NCI-H1105 (cell line): Measurements from ENCODE around the gene DNMT3A.

Source experiments
- DNase-seq: peaks from one replicate; lab custom pipeline; 2025; lab: John Stamatoyannopoulos, UW

DNMT3A gene

GRCh38 chr2:25372405-25373268 is 30.9 kb upstream of the DNMT3A start:
- DNase-seq, result peak; percentile 60

DNA sequence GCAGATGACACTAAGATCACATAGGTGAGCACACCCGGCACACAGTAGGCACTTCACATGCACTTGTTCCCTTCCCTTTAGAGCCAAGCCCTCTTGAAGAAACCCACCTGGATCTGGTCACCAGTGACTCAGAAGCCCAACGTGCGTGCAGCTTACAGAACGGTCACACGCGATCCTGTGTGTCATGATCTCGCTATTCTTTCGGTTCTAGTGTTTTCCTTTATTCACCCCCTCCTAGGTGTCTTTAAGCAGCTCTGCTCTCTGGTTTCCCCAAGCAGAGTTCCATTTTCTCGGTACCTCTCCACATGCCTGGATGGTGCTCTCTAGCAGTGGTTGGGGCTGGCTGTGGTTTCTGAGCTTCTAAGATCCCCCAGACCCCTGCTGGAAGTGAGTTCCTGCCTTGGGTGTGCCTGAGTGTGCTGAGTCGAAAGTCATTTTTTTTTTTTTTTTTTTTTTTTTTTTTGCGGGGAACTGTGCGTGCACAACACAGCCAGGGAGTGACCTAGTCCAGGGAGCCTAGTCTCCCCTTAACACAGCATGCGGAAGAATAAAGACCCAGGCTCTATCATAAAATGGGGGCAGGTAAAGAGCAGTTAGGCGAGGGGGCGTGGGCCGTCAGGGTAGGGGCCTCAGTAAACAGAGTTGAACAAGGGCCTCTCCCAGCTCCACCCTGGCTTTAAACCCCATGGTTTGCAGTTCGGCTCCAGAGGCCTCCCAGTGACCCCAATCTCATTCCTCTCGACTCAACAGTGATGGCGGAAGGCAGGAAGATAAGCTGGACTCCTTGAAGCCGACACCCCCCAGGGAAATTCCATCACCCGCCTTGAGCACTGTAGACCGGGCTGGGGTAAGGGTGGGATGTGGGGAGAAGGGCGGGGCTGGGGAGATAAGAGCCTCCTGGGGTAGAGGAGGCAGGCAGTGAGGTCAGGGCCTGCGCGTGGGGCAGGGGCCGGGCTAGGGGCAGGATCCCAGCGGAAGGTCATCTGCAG is 29.8 kb upstream of the DNMT3A start:
- DNase-seq, result no peak

DNA sequence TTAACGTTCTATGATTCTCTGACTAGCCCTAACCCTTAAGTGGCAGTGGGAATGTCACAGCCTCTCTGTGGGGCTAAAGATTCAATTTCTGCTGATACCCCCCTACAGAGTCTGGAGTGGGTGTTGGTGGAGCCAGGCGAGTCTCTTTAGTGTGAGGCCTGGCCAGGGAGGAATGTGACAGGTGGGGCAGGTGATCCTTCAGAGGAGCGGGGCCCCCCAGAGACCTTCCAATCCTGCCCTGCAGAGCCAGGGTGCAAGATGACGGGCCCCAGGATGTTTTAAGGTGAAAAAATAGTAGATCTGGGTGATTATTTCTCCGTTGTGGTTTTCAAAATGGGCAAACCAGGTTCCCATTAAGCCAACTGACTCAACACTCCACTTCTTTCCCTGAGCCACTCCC is 28.2 kb upstream of the DNMT3A start:
- DNase-seq, result no peak

GRCh38 chr2:25369439-25369838 is 27.7 kb upstream of the DNMT3A start:
- no peak for DNase-seq

- DNase-seq, result no peak
Measured at GRCh38 chr2:25368660-25369059, 26.9 kb upstream of the DNMT3A start.

DNA sequence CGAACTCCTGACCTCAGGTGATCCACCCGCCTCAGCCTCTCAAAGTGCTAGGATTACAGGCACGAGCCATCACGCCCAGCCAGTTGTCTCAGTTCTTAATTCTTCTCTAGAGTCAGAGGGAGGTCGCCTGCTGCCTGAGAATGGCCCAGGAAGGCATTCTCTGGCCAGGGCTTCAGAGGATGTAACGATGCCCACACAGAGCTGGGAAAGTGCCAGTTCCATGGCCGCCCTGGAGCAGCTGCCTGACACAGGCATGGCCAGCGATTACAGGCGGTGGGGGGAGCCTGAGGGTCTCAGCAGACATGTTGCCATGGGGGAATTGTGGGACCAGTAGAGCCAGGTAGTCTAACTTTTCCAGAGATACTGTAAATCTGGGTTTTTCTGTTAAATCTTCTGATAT is 25.6 kb upstream of the DNMT3A start:
- DNase-seq, result no peak

DNA sequence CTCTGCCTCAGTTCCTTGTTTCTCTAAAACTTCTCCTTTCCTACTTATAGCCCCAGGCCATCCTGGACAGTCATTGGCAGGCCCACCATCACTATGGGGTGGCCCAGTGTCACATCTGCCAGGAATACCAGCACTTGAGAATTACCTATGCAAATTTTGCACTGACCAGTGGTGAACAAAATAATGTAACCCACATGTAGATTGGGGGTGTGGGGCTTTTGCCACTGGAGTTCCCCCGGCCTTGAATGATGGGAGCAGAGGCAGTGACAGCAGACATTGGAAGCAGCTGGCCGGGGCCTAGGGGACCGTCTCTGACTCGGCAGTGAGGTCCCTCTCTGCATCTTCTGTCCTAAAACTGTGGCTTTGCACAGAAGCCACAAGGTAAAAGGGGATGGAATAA is 24.9 kb upstream of the DNMT3A start:
- DNase-seq, result no peak

- no peak for DNase-seq
Measured at GRCh38 chr2:25365241-25365640, 23.5 kb upstream of the DNMT3A start.

DNA sequence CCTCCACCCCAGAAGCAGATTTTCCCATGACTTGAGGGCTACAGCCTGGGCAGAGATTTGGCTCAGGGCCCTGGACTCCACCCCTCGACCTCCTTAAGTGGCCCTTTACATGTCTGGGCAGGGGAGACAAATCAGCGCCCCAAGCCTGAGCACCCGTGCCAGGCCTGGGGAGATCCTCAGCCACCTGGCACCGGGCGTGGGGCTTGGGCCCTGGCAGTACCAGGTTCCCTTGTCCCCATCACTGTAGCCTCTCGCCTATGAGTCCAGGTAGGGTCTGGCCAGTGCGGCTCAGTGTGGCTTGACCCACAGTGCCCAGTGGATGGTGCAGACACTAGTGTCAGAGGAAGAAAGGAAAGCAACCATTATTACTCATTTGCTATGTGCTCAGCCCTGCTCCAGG is 22.0 kb upstream of the DNMT3A start:
- peak; percentile 4 for DNase-seq

DNA sequence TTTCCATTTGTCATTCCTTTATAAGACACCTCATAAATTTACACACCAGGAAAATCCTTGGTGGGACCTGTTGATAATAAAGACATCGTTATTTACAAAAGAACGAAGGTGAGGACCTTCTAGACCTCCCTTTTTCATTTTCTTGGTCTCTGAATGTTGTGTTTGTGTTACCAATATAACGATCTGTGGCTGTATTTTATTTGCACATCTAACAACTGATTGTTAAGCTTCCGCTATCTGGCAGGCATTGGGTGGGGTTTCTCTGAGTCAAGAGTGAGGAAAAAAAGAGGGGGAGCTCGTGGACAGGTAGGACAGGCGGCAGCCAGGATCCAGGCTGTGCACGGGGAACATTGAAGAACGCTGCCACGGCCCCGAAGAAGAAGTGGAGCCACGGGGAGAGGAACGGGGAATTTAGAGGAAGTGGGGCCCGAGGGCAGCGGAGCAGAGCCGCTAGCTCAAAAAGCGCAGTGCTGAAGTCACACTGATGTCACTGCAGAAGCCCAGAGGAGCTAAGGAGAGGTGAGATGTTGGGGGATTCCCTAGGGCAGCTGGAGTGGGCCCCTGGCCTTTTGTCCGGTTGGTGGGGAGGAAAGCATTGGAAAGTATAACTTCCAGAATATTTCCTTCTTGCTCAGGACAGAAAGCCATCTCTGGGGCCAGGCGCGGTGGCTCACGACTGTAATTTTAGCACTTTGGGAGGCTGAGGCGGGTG is 20.9 kb upstream of the DNMT3A start:
- no peak for DNase-seq

DNA sequence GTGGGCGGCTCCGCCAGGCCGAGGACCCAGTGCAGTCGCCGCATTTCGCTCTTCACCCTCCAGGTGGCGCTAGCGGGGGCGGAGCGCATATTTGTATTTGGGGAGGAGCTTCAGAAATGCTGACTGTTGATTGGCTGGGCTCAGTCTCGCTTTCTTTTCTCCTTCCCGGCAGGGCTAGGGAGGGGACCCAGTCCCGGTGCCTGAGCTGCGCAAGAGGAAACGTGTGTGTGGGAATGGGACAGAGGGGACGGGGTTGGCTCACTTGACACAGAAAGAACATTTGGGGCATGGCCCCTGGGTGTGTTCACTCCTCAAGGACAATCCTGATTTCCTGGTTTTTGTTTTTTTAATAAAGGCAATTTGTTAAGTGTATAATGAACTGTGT is 20.3 kb upstream of the DNMT3A start:
- DNase-seq, result peak; percentile 75

- no peak for DNase-seq
Measured at GRCh38 chr2:25361261-25362048, 19.7 kb upstream of the DNMT3A start.

DNA sequence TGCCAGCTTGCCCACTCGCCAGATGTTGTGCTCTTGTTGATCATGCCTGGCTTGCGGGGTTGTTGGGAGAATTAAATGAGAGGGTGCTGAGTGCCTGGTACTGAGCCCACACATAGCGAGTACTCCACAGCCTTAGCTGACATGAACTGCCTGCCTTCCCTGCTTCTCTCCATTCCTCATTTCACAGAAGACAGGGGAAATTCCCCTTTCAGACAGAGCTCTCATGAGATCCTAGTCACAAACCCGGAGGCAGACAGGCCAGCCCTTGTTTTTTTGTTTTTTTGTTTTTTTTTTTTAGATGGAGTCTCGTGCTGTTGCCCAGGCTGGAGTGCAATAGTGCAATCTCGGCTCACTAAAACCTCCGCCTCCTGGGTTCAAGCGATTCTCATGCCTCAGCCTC is 17.1 kb upstream of the DNMT3A start:
- DNase-seq, result no peak

DNA sequence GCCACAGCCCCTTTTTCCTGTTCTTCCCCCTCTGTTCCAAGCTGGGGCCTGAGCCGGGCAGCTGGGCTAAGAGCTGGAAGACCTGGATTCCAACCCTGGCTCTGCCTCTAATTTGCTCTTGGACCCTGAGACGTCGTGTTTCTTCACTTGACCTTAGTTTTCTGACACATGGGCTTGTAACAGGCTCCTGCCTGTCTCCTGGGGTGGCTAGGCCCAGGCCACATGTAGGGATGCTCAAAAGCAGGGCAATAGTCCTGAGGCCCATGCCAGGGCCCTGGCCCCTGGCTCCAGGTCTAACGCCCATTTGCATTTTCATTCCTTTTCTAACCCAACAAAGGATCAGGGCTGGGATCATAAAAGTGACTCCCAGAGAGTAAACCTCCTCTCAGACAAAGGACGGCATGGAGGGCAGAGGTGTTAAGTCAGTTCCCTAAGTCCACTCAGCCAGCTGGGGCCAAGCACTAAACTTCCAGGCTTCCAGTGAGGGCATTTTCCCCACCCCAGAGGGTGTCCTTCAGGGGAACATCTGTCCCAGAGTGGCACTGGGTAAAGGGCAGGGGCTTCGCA is 16.6 kb upstream of the DNMT3A start:
- DNase-seq, result no peak

- no peak for DNase-seq
Measured at GRCh38 chr2:25356088-25356487, 14.4 kb upstream of the DNMT3A start.

GRCh38 chr2:25355270-25355669 is 13.5 kb upstream of the DNMT3A start:
- DNase-seq, result no peak

DNA sequence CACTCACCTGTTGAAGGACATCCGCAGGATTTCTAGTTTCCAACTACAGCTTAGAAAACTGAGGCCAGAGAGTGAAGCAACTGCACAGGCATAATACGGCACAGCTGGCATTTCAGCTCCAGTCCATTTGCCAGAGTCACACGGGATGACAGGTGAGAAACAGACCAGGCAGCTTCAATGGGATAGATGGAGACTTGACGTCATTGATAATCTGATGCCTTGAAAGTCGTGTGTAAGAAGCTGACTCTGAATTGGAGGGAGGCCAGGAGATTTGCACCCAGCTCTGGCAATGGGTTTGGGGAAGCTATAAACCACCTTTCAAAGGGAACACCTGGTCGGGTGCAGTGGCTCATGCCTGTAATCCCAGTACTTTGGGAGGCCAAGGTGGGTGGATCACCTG is 12.4 kb upstream of the DNMT3A start:
- no peak for DNase-seq

- DNase-seq, result no peak
Measured at GRCh38 chr2:25349397-25349796, 7.7 kb upstream of the DNMT3A start.

DNA sequence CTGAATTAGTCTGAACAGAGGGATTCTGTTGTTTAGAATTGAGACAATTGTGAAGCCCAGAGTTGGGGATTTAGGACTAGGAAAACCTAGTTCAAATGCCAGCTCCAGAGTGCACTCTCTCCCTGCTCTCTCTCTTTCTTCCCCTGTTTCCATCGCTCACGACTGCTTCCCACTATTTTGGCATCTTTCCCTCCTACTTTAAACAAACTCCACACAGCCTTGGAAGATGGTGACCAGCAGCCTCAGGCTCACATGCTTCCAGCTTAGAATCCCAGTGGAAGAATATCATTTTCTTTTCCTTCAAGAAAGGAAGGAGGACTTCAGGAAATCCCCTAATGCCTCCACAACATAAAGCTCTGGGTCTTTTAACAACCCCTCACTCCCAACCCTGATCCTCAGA is 6.1 kb upstream of the DNMT3A start:
- no peak for DNase-seq

DNA sequence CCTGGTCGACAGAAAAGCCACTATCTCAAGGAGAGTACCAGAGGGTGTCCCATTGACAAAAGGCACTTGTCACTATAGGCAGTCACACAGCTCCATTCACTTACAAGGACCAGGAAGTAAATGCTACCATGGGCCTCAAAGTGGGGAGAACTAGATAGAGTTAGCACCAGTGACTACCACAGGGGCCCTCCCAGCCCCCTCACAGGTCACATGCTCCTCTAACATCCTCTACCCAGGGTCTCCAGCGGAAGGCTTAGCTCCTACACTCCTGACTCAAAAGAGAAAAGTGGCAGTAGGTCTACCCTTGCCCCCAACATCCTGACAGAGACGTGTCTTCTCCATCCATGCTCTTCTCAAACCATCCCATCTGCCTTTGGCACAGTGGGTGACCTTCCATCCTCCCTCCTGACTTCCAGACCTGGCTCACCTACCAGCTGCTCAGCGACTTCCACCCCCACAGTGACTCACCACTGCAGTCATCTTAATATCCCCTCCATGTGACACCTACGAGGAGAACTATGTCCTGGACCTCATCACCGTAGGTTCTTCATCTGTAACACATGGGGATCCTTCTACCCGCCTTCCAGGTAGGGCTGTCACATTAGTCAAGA is 5.6 kb upstream of the DNMT3A start:
- no peak for DNase-seq
